Astrocyte (in vitro differentiated cells and primary cell): ENCODE results near the gene GPS2. TPM values are rescaled to one million over a fixed set of nuclear protein-coding genes. Genes with fewer than 3 reads are reported as not detected.

ENCODE experiments used
- DNase-seq: peaks from one replicate; pipeline ENCODE4 v3.0.0-alpha.2; 2010; ENCODE audit warnings: low read depth
- FAIRE-seq: peaks from 2 replicates; lab custom pipeline; 2011; peaks lifted over from hg19 to GRCh38; lab: Jason Lieb, UNC
- H2AFZ ChIP-seq: 2 replicates; pipeline ENCODE4 v1.6.0; 2012; ENCODE audit warnings: low read depth, low read length, inconsistent platforms
- H3K27ac ChIP-seq: 2 replicates; pipeline ENCODE4 v1.5.1; 2011; ENCODE audit warnings: low read depth, low read length, inconsistent platforms
- H3K27me3 ChIP-seq: 2 replicates; pipeline ENCODE4 v1.6.0; 2011; ENCODE audit warnings: low read length, inconsistent platforms; ENCODE audit not compliant: insufficient read depth
- H3K36me3 ChIP-seq: 2 replicates; pipeline ENCODE4 v1.5.1; 2011; ENCODE audit warnings: low read length, inconsistent platforms; ENCODE audit not compliant: insufficient read depth
- H3K4me1 ChIP-seq: 2 replicates; pipeline ENCODE4 v1.5.1; 2011; ENCODE audit warnings: low read length, inconsistent platforms; ENCODE audit not compliant: insufficient read depth
- H3K4me2 ChIP-seq: 2 replicates; pipeline ENCODE4 v1.6.0; 2012; ENCODE audit warnings: low read length, inconsistent platforms
- H3K4me3 ChIP-seq: 2 replicates; pipeline ENCODE4 v1.5.1; 2011; ENCODE audit warnings: low read depth, mild to moderate bottlenecking, low read length, inconsistent platforms; ENCODE audit not compliant: insufficient read depth
- H3K79me2 ChIP-seq: 2 replicates; pipeline ENCODE4 v1.6.0; 2012; ENCODE audit warnings: mild to moderate bottlenecking, low read length, inconsistent platforms; ENCODE audit not compliant: insufficient read depth
- H3K9ac ChIP-seq: 2 replicates; pipeline ENCODE4 v1.6.0; 2012; ENCODE audit warnings: mild to moderate bottlenecking, low read length, inconsistent platforms
- H3K9me3 ChIP-seq: 2 replicates; pipeline ENCODE4 v1.5.1; 2012; ENCODE audit warnings: low read depth, mild to moderate bottlenecking, low read length, inconsistent platforms; ENCODE audit not compliant: insufficient read depth
- H4K20me1 ChIP-seq: 2 replicates; pipeline ENCODE4 v1.6.0; 2012; ENCODE audit warnings: low read length, inconsistent platforms; ENCODE audit not compliant: insufficient read depth
- H3K27ac Mint-ChIP-seq: one replicate; pipeline ENCODE4 v1.8.0; 2021; ENCODE audit warnings: mild to moderate bottlenecking, mixed read lengths; ENCODE audit not compliant: unreplicated experiment
- H3K27me3 Mint-ChIP-seq: one replicate; pipeline ENCODE4 v1.8.0; 2021; ENCODE audit warnings: low read depth, mixed read lengths; ENCODE audit not compliant: unreplicated experiment
- H3K36me3 Mint-ChIP-seq: one replicate; pipeline ENCODE4 v1.8.0; 2021; ENCODE audit warnings: low read depth, mixed read lengths; ENCODE audit not compliant: unreplicated experiment
- H3K4me1 Mint-ChIP-seq: one replicate; pipeline ENCODE4 v1.8.0; 2021; ENCODE audit warnings: low read depth, mixed read lengths; ENCODE audit not compliant: unreplicated experiment
- H3K4me3 Mint-ChIP-seq: one replicate; pipeline ENCODE4 v1.8.0; 2021; ENCODE audit warnings: mild to moderate bottlenecking, moderate library complexity, mixed read lengths; ENCODE audit not compliant: unreplicated experiment
- H3K9me3 Mint-ChIP-seq: one replicate; pipeline ENCODE4 v1.8.0; 2021; ENCODE audit warnings: mild to moderate bottlenecking, mixed read lengths; ENCODE audit not compliant: unreplicated experiment
- CTCF ChIP-seq: IDR thresholded peaks from 2 replicates; pipeline ENCODE4 v1.5.1; 2011; ENCODE audit warnings: low read depth, mild to moderate bottlenecking, inconsistent platforms, low read length, moderate library complexity; ENCODE audit not compliant: insufficient read depth
- EZH2 ChIP-seq: IDR thresholded peaks from 2 replicates; pipeline ENCODE4 v1.6.1; 2012; ENCODE audit warnings: mild to moderate bottlenecking, low read length, inconsistent platforms; ENCODE audit not compliant: insufficient read depth
- total RNA-seq: library from RNA; stranded (reverse); gene quantifications from 2 replicates; pipeline ENCODE4 v1.2.1, GENCODE V29; 2021

Gene GPS2
- total RNA-seq, 1 donor from 2014 or later, result 49.8 TPM

GRCh38 chr17:7315570-7316235, 543 bp upstream of the GPS2 start:
- no peak for FAIRE-seq
- Histone ChIP-seq H4K20me1 (peaks cover 39% of the 10 kb centered on the region), H3K27me3 (no peaks in the 10 kb centered on the region), H3K79me2 (peaks cover 33% of the 10 kb centered on the region), H3K4me2 (peak overlapping the region; percentile 95), H2AFZ (peak overlapping the region; percentile 85), H3K36me3 (peaks cover 29% of the 10 kb centered on the region), H3K4me1 (peaks cover 20% of the 10 kb centered on the region), H3K4me3 (peak overlapping the region; percentile 80), H3K9ac (peak overlapping the region; percentile 81), H3K27ac (peak overlapping the region; percentile 80), H3K9me3 (no peaks in the 10 kb centered on the region)
- TF ChIP-seq EZH2 (no peak), CTCF (no peak)
- Mint-ChIP-seq H3K4me1 (peaks cover 34% of the 10 kb centered on the region), H3K36me3 (peaks cover 19% of the 10 kb centered on the region), H3K27me3 (no peaks in the 10 kb centered on the region), H3K9me3 (no peaks in the 10 kb centered on the region), H3K27ac (peak overlapping the region; percentile 83), H3K4me3 (peak overlapping the region; percentile 82)
- DNase-seq, result no peak

- H4K20me1 ChIP-seq, result peaks cover 55% of the 10 kb centered on the region
- TF ChIP-seq EZH2 (no peak), CTCF (no peak)
- peak overlapping the region; percentile 92 for H3K27ac Mint-ChIP-seq
- H3K79me2 ChIP-seq, result peaks cover 49% of the 10 kb centered on the region
- H3K4me2 ChIP-seq, result peak overlapping the region; percentile 95
- peak overlapping the region; percentile 81 for H3K9ac ChIP-seq
- no peaks in the 10 kb centered on the region for H3K9me3 Mint-ChIP-seq
- peaks cover 27% of the 10 kb centered on the region for H3K36me3 Mint-ChIP-seq
- no peaks in the 10 kb centered on the region for H3K9me3 ChIP-seq
- peak overlapping the region; percentile 94 for H3K4me3 Mint-ChIP-seq
- H3K4me3 ChIP-seq, result peak overlapping the region; percentile 80
- H2AFZ ChIP-seq, result no peak overlapping the region
- H3K4me1 ChIP-seq, result peaks cover 31% of the 10 kb centered on the region
- H3K27ac ChIP-seq, result peak overlapping the region; percentile 80
- peaks cover 50% of the 10 kb centered on the region for H3K4me1 Mint-ChIP-seq
- H3K27me3 Mint-ChIP-seq, result no peaks in the 10 kb centered on the region
- DNase-seq, result no peak
- H3K27me3 ChIP-seq, result no peaks in the 10 kb centered on the region
- H3K36me3 ChIP-seq, result peaks cover 43% of the 10 kb centered on the region
- no peak for FAIRE-seq
Measured at GRCh38 chr17:7313890-7314718, 1.1 kb downstream of the GPS2 start.
